ENCODE results near the gene SOCS4. TPM values are rescaled to one million over a fixed set of nuclear protein-coding genes. Genes with fewer than 3 reads are reported as not detected.

The SOCS4 gene
- total RNA-seq, 4 donors from 2014 or later: 6.4 to 17.3 (median 12.1) TPM

GRCh38 chr14:55052269-55052930, 25.4 kb downstream of the SOCS4 start:
- 4 to 9% methylated on average over 9 to 14 of the region's 14 CpGs for WGBS, 2 donors (ENCODE audit: low coverage in 1 of 2)
- Histone ChIP-seq H3K27ac (peak overlapping the region; percentile 97 to 100 (median 100)), H3K4me3 (peak overlapping the region; percentile 75 to 98 (median 86)), H3K9me3 (no peaks in the 10 kb centered on the region), H3K36me3 (no peaks in the 10 kb centered on the region), H3K4me1 (peaks cover 9 to 46% (median 23%) of the 10 kb centered on the region in 4 donors), H3K27me3 (no peaks in the 10 kb centered on the region)
- intact Hi-C loops (cut with DNase I; ENCODE audit: low total_unique reads) (no loop called here), in situ Hi-C loops (cut with MboI; ENCODE audit: low pct_ligation_motif_present in 1 of 4, low pct_unique_long_range_greater_than_20kb in 1 of 4, low sequenced_read_pairs in 3 of 4) (no loop called here)
- DNase-seq: no peak
- TF ChIP-seq POLR2AphosphoS5 (IDR thresholded peaks at IDR 0.05) (no peak), POLR2A (IDR thresholded peaks at IDR 0.05) (no peak), EP300 (IDR thresholded peaks at IDR 0.05; ENCODE audit: low read depth) (no peak), CTCF (IDR thresholded peaks at IDR 0.05) (no peak)

- peaks cover 9 to 46% (median 23%) of the 10 kb centered on the region in 4 donors for H3K4me1 ChIP-seq
Observed at GRCh38 chr14:55053018-55053417, 26.0 kb downstream of the SOCS4 start.

GRCh38 chr14:55053500-55053899, 26.5 kb downstream of the SOCS4 start:
- H3K4me3 ChIP-seq: peak overlapping the region in 1 of 4 donors; percentile 78
- TF ChIP-seq CTCF (IDR thresholded peaks at IDR 0.05) (no peak), EP300 (IDR thresholded peaks at IDR 0.05; ENCODE audit: low read depth) (no peak), POLR2A (IDR thresholded peaks at IDR 0.05) (no peak), POLR2AphosphoS5 (IDR thresholded peaks at IDR 0.05) (no peak)
- 83 to 89% methylated on average over 7 of the region's 7 CpGs for WGBS, 2 donors (ENCODE audit: low coverage in 1 of 2)
- peaks cover 9 to 45% (median 23%) of the 10 kb centered on the region in 4 donors for H3K4me1 ChIP-seq
- no peaks in the 10 kb centered on the region for H3K27me3 ChIP-seq
- intact Hi-C loops (cut with DNase I; ENCODE audit: low total_unique reads) (no loop called here), in situ Hi-C loops (cut with MboI; ENCODE audit: low pct_ligation_motif_present in 1 of 4, low pct_unique_long_range_greater_than_20kb in 1 of 4, low sequenced_read_pairs in 3 of 4) (no loop called here)
- no peak for DNase-seq
- H3K27ac ChIP-seq: peak overlapping the region in 1 of 4 donors; percentile 99
- H3K9me3 ChIP-seq: no peaks in the 10 kb centered on the region
- H3K36me3 ChIP-seq: peaks cover 0 to 3% (median 0%) of the 10 kb centered on the region in 4 donors

More at GRCh38 chr14:55053018-55053417, 26.0 kb downstream of the SOCS4 start:
- WGBS, 2 donors (ENCODE audit: low coverage in 1 of 2): 51 to 54% methylated on average over 6 of the region's 6 CpGs
- in situ Hi-C loops (cut with MboI; ENCODE audit: low pct_ligation_motif_present in 1 of 4, low pct_unique_long_range_greater_than_20kb in 1 of 4, low sequenced_read_pairs in 3 of 4) (no loop called here), intact Hi-C loops (cut with DNase I; ENCODE audit: low total_unique reads) (no loop called here)
- DNase-seq: no peak
- Histone ChIP-seq H3K4me3 (peak overlapping the region in 2 of 4 donors; percentile 75 to 78), H3K36me3 (no peaks in the 10 kb centered on the region), H3K9me3 (no peaks in the 10 kb centered on the region), H3K27me3 (no peaks in the 10 kb centered on the region), H3K27ac (peak overlapping the region; percentile 97 to 100 (median 100))
- TF ChIP-seq POLR2AphosphoS5 (IDR thresholded peaks at IDR 0.05) (no peak), EP300 (IDR thresholded peaks at IDR 0.05; ENCODE audit: low read depth) (no peak), CTCF (IDR thresholded peaks at IDR 0.05) (no peak), POLR2A (IDR thresholded peaks at IDR 0.05) (no peak)

- no peaks in the 10 kb centered on the region for H3K27me3 ChIP-seq
- no peaks in the 10 kb centered on the region for H3K9me3 ChIP-seq
- H3K4me3 ChIP-seq: no peak overlapping the region
- peaks cover 9 to 42% (median 23%) of the 10 kb centered on the region in 4 donors for H3K4me1 ChIP-seq
- peaks cover 0 to 3% (median 0%) of the 10 kb centered on the region in 4 donors for H3K36me3 ChIP-seq
- TF ChIP-seq POLR2AphosphoS5 (IDR thresholded peaks at IDR 0.05): no peak
- TF ChIP-seq POLR2A (IDR thresholded peaks at IDR 0.05): no peak
- no peak for TF ChIP-seq CTCF (IDR thresholded peaks at IDR 0.05)
- TF ChIP-seq EP300 (IDR thresholded peaks at IDR 0.05; ENCODE audit: low read depth): no peak
- in situ Hi-C loops (cut with MboI; ENCODE audit: low pct_ligation_motif_present in 1 of 4, low pct_unique_long_range_greater_than_20kb in 1 of 4, low sequenced_read_pairs in 3 of 4): no loop called here
- intact Hi-C loops (cut with DNase I; ENCODE audit: low total_unique reads): no loop called here
- DNase-seq: no peak
- WGBS, 2 donors (ENCODE audit: low coverage in 1 of 2): 80 to 93% methylated on average over 2 to 13 of the region's 13 CpGs
- H3K27ac ChIP-seq: no peak overlapping the region
Observed at GRCh38 chr14:55054098-55054497, 27.1 kb downstream of the SOCS4 start.

Data from transverse colon (tissue), 4 donors.